GM23248 (cell line): ENCODE results near the gene NGEF. TPM values are rescaled to one million over a fixed set of nuclear protein-coding genes. Genes with fewer than 3 reads are reported as not detected.

Experiments used
- DNase-seq: peaks from one replicate; pipeline ENCODE4 v3.0.0-alpha.2; 2015
- H2AFZ ChIP-seq: fragments of 200-600 bp; sonication (generic); 2 replicates; pipeline ENCODE4 v1.6.1; 2016; ENCODE audit warnings: antibody characterized with exemption
- H3F3A ChIP-seq: fragments of 200-600 bp; sonication (generic); 2 replicates; pipeline ENCODE4 v1.6.1; 2016; ENCODE audit warnings: mild to moderate bottlenecking, antibody characterized with exemption, mixed run types; ENCODE audit not compliant: insufficient read depth
- H3K27ac ChIP-seq: fragments of 200-600 bp; sonication (generic); 2 replicates; pipeline ENCODE4 v1.5.1; 2016; ENCODE audit warnings: mild to moderate bottlenecking
- H3K27me3 ChIP-seq: fragments of 200-600 bp; sonication (generic); replicated peaks from 2 replicates; pipeline ENCODE4 v1.6.1; 2016; ENCODE audit warnings: mild to moderate bottlenecking; ENCODE audit not compliant: insufficient read depth
- H3K36me3 ChIP-seq: fragments of 200-600 bp; sonication (generic); 2 replicates; pipeline ENCODE4 v1.6.1; 2016; ENCODE audit warnings: low read depth, mild to moderate bottlenecking
- H3K4me1 ChIP-seq: fragments of 200-600 bp; sonication (generic); 2 replicates; pipeline ENCODE4 v1.6.1; 2016; ENCODE audit warnings: mild to moderate bottlenecking; ENCODE audit not compliant: insufficient read depth
- H3K4me2 ChIP-seq: fragments of 200-600 bp; sonication (generic); one replicate; pipeline ENCODE4 v1.6.1; 2016; ENCODE audit warnings: mild to moderate bottlenecking; ENCODE audit not compliant: unreplicated experiment
- H3K4me3 ChIP-seq: fragments of 200-600 bp; sonication (generic); 2 replicates; pipeline ENCODE4 v1.5.1; 2016; ENCODE audit warnings: mild to moderate bottlenecking
- H3K79me2 ChIP-seq: fragments of 200-600 bp; sonication (generic); 2 replicates; pipeline ENCODE4 v1.6.1; 2016; ENCODE audit warnings: mild to moderate bottlenecking; ENCODE audit not compliant: insufficient read depth
- H3K9ac ChIP-seq: fragments of 200-600 bp; sonication (generic); 2 replicates; pipeline ENCODE4 v1.6.1; 2016; ENCODE audit warnings: mild to moderate bottlenecking
- H3K9me2 ChIP-seq: fragments of 200-600 bp; sonication (generic); 2 replicates; pipeline ENCODE4 v1.6.1; 2016; ENCODE audit warnings: mixed run types, mild to moderate bottlenecking, moderate library complexity; ENCODE audit not compliant: insufficient read depth
- H3K9me3 ChIP-seq: fragments of 200-600 bp; sonication (generic); one replicate; pipeline ENCODE4 v1.6.1; 2017; ENCODE audit warnings: low read depth
- H4K20me1 ChIP-seq: fragments of 200-600 bp; sonication (generic); 2 replicates; pipeline ENCODE4 v1.6.0; 2016; ENCODE audit not compliant: insufficient read depth
- EZH2 ChIP-seq: fragments of 200-600 bp; sonication (generic); IDR thresholded peaks from 2 replicates; pipeline ENCODE4 v1.6.1; 2018; ENCODE audit warnings: antibody characterized with exemption, mild to moderate bottlenecking; ENCODE audit not compliant: insufficient read depth, poor library complexity, severe bottlenecking
- EZH2phosphoT487 ChIP-seq: fragments of 200-600 bp; sonication (generic); IDR thresholded peaks from 2 replicates; pipeline ENCODE4 v1.6.1; 2018; ENCODE audit warnings: antibody characterized with exemption, moderate library complexity, mild to moderate bottlenecking, low read depth; ENCODE audit not compliant: insufficient read depth
- WGBS, 2 experiments: methylation state at CpG; one replicate each; pipeline ENCODE4 v1.1.6; 2015 to 2017; ENCODE audit warnings: low lambda C conversion rate in 2 of 2, low coverage in 1 of 2; ENCODE audit errors: missing lambda C conversion rate in 2 of 2; 5-methylcytosine and 5-hydroxymethylcytosine counted together
- in situ Hi-C: fragments of 300-500 bp; cut with MboI; formaldehyde crosslinking; loops from 2 replicates; pipeline ENCODE4 v1.15.0; 2020
- polyA plus RNA-seq: library from polyadenylated mRNA; unstranded; fragments of >200 nt; fragmentation: Nextera tagmentation; extraction: Ambion mirVana; gene quantifications from 2 replicates; pipeline ENCODE4 v1.2.1, GENCODE V29; 2016
- total RNA-seq: library from RNA; depleted of rRNA; stranded (reverse); fragments of >200 nt; shearing (Covaris generic); gene quantifications from 2 replicates; pipeline ENCODE4 v1.2.3, GENCODE V29; 2014

The NGEF gene
- total and polyA plus RNA-seq, 2 experiments from 2014 or later = 0.43 TPM; not detected in 1

DNA sequence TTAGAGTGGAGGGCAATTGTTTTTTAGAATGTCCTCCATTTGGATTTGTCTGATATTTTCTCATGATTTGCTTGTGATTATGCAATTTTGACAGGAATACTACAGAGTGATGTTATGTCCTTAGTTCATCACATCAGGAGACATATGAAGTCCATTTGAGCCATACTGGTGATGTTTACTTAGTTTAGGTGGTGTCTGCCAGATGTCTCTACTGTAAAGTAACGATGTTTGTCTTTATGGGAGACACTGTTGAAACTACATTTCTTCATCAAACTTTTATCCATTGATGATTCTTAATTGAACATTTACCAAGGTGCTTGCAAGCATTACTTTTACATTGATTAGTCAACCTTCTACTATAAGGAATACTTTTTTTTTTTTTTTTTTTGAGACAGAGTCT is 147.9 kb downstream of the NGEF start:
- Histone ChIP-seq H3K9me2 (no peaks in the 10 kb centered on the region), H3K27ac (no peak overlapping the region), H3K9ac (no peak overlapping the region), H3K4me2 (no peak overlapping the region), H4K20me1 (no peaks in the 10 kb centered on the region), H3K9me3 (no peaks in the 10 kb centered on the region), H3K4me3 (no peak overlapping the region), H3K4me1 (no peaks in the 10 kb centered on the region), H3K36me3 (peaks cover 4% of the 10 kb centered on the region; the same call in 1 of the 2 replicates), H3K79me2 (no peaks in the 10 kb centered on the region), H3F3A (no peaks in the 10 kb centered on the region), H3K27me3 (no peaks in the 10 kb centered on the region), H2AFZ (no peak overlapping the region)
- in situ Hi-C loops = no loop called here
- no peak for DNase-seq
- WGBS, 2 experiments = 80 to 88% methylated on average over 1 of the region's 1 CpG
- TF ChIP-seq EZH2phosphoT487 = no peak
- TF ChIP-seq EZH2 = no peak

DNA sequence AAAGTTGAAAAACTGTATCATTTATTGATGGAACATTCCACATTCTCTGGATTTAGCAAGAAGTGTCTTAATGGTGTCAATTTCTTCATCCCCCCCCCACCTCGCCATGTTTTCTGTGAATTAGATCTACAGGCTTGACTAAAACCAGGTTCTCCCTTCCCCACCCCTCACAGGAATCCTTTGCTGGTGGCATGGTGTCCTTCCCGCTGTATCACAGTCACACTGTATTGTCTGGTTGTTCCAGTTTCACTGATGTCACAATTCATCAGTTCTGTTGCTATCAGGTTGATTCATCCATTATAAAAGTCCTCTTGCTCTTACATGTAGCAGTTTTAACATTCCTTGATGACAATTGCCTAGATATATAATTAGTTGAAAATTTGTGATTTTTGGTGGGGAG is 149.1 kb downstream of the NGEF start:
- no peak overlapping the region for H3K27ac ChIP-seq
- no peak for DNase-seq
- in situ Hi-C loops = no loop called here
- no peaks in the 10 kb centered on the region for H3K9me3 ChIP-seq
- H3K9ac ChIP-seq = no peak overlapping the region
- no peaks in the 10 kb centered on the region for H3K79me2 ChIP-seq
- no peaks in the 10 kb centered on the region for H3F3A ChIP-seq
- no peaks in the 10 kb centered on the region for H4K20me1 ChIP-seq
- no peaks in the 10 kb centered on the region for H3K4me1 ChIP-seq
- no peaks in the 10 kb centered on the region for H3K9me2 ChIP-seq
- 97% methylated on average over 2 of the region's 2 CpGs for WGBS, 2 experiments
- no peak overlapping the region for H3K4me2 ChIP-seq
- H3K36me3 ChIP-seq = peaks cover 9% of the 10 kb centered on the region; the same call in 1 of the 2 replicates
- H3K4me3 ChIP-seq = no peak overlapping the region
- no peaks in the 10 kb centered on the region for H3K27me3 ChIP-seq
- TF ChIP-seq EZH2phosphoT487 = no peak
- no peak for TF ChIP-seq EZH2
- no peak overlapping the region for H2AFZ ChIP-seq

DNA sequence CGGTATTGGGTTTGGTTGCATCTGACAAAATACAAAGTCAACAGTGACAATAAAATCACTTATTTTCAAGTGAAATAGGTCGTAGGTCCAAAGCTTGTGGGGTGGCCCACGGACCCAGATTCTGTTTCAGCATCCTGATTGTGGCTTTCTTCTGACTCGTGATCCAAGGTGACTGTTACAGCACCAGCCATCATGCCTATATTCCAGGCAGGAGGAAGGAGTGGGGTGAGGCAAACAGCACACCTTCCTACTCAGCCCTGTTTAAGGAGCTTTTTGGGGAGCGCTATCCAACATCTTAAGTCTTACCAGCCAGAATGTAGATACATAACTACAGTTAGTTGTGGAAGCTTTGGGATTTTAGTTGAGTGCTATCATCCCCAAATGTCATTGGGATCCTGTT is 151.7 kb downstream of the NGEF start:
- no peaks in the 10 kb centered on the region for H3K79me2 ChIP-seq
- in situ Hi-C loops = no loop called here
- no peaks in the 10 kb centered on the region for H3K9me3 ChIP-seq
- TF ChIP-seq EZH2 (no peak), EZH2phosphoT487 (no peak)
- H3K4me3 ChIP-seq = no peak overlapping the region
- H3K4me2 ChIP-seq = no peak overlapping the region
- no peaks in the 10 kb centered on the region for H3K9me2 ChIP-seq
- H3K27me3 ChIP-seq = no peaks in the 10 kb centered on the region
- H3K27ac ChIP-seq = no peak overlapping the region
- no peak for DNase-seq
- 98 to 99% methylated on average over 5 of the region's 5 CpGs for WGBS, 2 experiments
- H2AFZ ChIP-seq = no peak overlapping the region
- H3K4me1 ChIP-seq = no peaks in the 10 kb centered on the region
- no peak overlapping the region for H3K9ac ChIP-seq
- peaks cover 34% of the 10 kb centered on the region for H3K36me3 ChIP-seq
- H3F3A ChIP-seq = no peaks in the 10 kb centered on the region
- no peaks in the 10 kb centered on the region for H4K20me1 ChIP-seq

DNA sequence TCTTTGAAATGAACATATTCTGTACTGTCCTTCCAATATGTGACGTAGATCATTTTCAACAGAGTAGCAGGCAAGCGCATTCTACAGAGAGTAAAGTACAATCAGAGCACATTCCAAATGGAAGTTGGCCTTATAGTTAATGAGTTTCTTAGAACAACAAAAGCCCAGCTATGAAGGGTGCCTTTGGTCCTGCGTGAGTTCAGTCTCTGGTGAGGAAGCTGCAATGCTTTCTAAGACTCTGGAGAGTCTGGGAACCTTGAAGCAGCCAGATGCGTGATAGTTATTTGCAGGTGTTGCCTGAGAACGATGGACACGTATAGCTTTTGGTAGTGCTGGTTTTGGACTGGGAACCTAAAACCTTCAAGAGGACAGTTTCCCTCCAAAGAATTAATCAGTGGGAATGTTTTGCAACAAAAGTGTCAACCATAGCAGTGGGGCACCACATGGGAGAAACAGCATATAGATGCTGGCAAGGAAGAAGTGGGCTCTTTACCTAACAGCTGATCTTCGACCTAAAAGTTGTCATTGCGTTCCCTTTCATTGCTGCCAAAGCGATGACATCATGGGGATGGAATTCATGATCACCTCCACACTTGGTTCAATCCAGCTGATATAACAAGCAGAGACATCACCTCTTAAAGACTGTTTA is 152.3 kb downstream of the NGEF start:
- Histone ChIP-seq H3K79me2 (no peaks in the 10 kb centered on the region), H3K4me2 (no peak overlapping the region), H3K9me3 (no peaks in the 10 kb centered on the region), H3K9ac (no peak overlapping the region), H3K9me2 (no peaks in the 10 kb centered on the region), H4K20me1 (no peaks in the 10 kb centered on the region), H3K27ac (no peak overlapping the region), H3K4me1 (no peaks in the 10 kb centered on the region), H3K4me3 (no peak overlapping the region), H3K27me3 (no peaks in the 10 kb centered on the region), H3F3A (no peaks in the 10 kb centered on the region), H2AFZ (no peak overlapping the region), H3K36me3 (peaks cover 40% of the 10 kb centered on the region)
- no peak for DNase-seq
- in situ Hi-C loops = no loop called here
- WGBS, 2 experiments = 93% methylated on average over 9 of the region's 9 CpGs
- TF ChIP-seq EZH2 (no peak), EZH2phosphoT487 (no peak)
